ENCODE results near the gene CYP26B1. TPM values are rescaled to one million over a fixed set of nuclear protein-coding genes. Genes with fewer than 3 reads are reported as not detected.

The CYP26B1 gene
- total and polyA plus RNA-seq, 4 donors, result 0.47 to 1.8 (median 0.65) TPM

- Histone ChIP-seq H3K4me1 (ENCODE audit: control insufficient read depth in 4 of 4, insufficient read depth in 4 of 4, low read length in 3 of 4) (no peaks in the 10 kb centered on the region), H3K9me3 (ENCODE audit: control insufficient read depth in 4 of 4, low read length in 3 of 4) (no peaks in the 10 kb centered on the region), H3K27ac (ENCODE audit: low read depth in 1 of 2, low read length in 2 of 2) (no peak overlapping the region), H3K36me3 (ENCODE audit: control insufficient read depth in 4 of 4, insufficient read depth in 3 of 4, low read depth in 1 of 4, low read length in 3 of 4) (no peaks in the 10 kb centered on the region), H3K27me3 (ENCODE audit: control insufficient read depth in 4 of 4, insufficient read depth in 4 of 4, low read length in 3 of 4) (no peaks in the 10 kb centered on the region), H3K4me3 (ENCODE audit: low read depth in 1 of 3, low read length in 3 of 3) (no peak overlapping the region), H3K9ac (ENCODE audit: low read depth in 1 of 2, low read length in 2 of 2) (no peak overlapping the region)
- WGBS, result 70% methylated on average over 3 of the region's 3 CpGs
- no peak for TF ChIP-seq NR2F2 (IDR thresholded peaks at IDR 0.05)
- no peak for TF ChIP-seq REST (IDR thresholded peaks at IDR 0.05)
- TF ChIP-seq TAF1 (conservative IDR thresholded peaks at IDR 0.05), result no peak
- TF ChIP-seq RAD21 (IDR thresholded peaks at IDR 0.05), result no peak
- no peak for TF ChIP-seq JUND (IDR thresholded peaks at IDR 0.05)
- DNase-seq (ENCODE audit: low spot score), result no peak
Measured at GRCh38 chr2:72108121-72108520, 39.5 kb downstream of the CYP26B1 start.

- 68% methylated on average over 4 of the region's 4 CpGs for WGBS
- no peaks in the 10 kb centered on the region for H3K4me1 ChIP-seq (ENCODE audit: control insufficient read depth in 4 of 4, insufficient read depth in 4 of 4, low read length in 3 of 4)
- DNase-seq (ENCODE audit: low spot score), result peak; percentile 16
- H3K9me3 ChIP-seq (ENCODE audit: control insufficient read depth in 4 of 4, low read length in 3 of 4), result no peaks in the 10 kb centered on the region
- TF ChIP-seq MAX (IDR thresholded peaks at IDR 0.05), result no peak
- TF ChIP-seq ZBTB33 (IDR thresholded peaks at IDR 0.05), result no peak
- no peak for TF ChIP-seq TAF1 (conservative IDR thresholded peaks at IDR 0.05)
- no peak for TF ChIP-seq YY1 (IDR thresholded peaks at IDR 0.05)
- TF ChIP-seq NR2F2 (IDR thresholded peaks at IDR 0.05), result no peak
- TF ChIP-seq HNF4A (conservative IDR thresholded peaks at IDR 0.05), result no peak
- TF ChIP-seq FOXA1 (IDR thresholded peaks at IDR 0.05), result no peak
- no peak for TF ChIP-seq JUND (IDR thresholded peaks at IDR 0.05)
- TF ChIP-seq GABPA (IDR thresholded peaks at IDR 0.05 in 1 of 2, conservative IDR thresholded peaks at IDR 0.05 in 1 of 2), result no peak
- TF ChIP-seq EGR1 (IDR thresholded peaks at IDR 0.05; ENCODE audit: low read depth in 2 of 2), result no peak
- no peak for TF ChIP-seq HNF4G (IDR thresholded peaks at IDR 0.05)
- TF ChIP-seq REST (IDR thresholded peaks at IDR 0.05), result no peak
- no peak for TF ChIP-seq CTCF (IDR thresholded peaks at IDR 0.05; ENCODE audit: low read depth, low read length, missing input control)
- TF ChIP-seq RXRA (IDR thresholded peaks at IDR 0.05), result no peak
- no peaks in the 10 kb centered on the region for H3K36me3 ChIP-seq (ENCODE audit: control insufficient read depth in 4 of 4, insufficient read depth in 3 of 4, low read depth in 1 of 4, low read length in 3 of 4)
- H3K4me3 ChIP-seq (ENCODE audit: low read depth in 1 of 3, low read length in 3 of 3), result no peak overlapping the region
- H3K27ac ChIP-seq (ENCODE audit: low read depth in 1 of 2, low read length in 2 of 2), result no peak overlapping the region
- H3K27me3 ChIP-seq (ENCODE audit: control insufficient read depth in 4 of 4, insufficient read depth in 4 of 4, low read length in 3 of 4), result no peaks in the 10 kb centered on the region
- H3K9ac ChIP-seq (ENCODE audit: low read depth in 1 of 2, low read length in 2 of 2), result no peak overlapping the region
Measured at GRCh38 chr2:72106978-72107377, 40.7 kb downstream of the CYP26B1 start.

All from liver (tissue), 9 donors.